Nucleus accumbens (tissue), 56 donors: ENCODE results near the gene ZCCHC2.

Experiments
- DNase-seq, 56 donors: peaks; one replicate each; lab custom pipeline; 2025; lab: John Stamatoyannopoulos, UW

ZCCHC2 gene

GRCh38 chr18:62522504-62523254 lies at the start of gene ZCCHC2:
Gene ZCCHC2 (plus strand): TSS chr18:62523025. CDS start chr18:62523425, 400 bp downstream.
- DNase-seq, result peak; percentile 84 to 99 (median 98)

DNA sequence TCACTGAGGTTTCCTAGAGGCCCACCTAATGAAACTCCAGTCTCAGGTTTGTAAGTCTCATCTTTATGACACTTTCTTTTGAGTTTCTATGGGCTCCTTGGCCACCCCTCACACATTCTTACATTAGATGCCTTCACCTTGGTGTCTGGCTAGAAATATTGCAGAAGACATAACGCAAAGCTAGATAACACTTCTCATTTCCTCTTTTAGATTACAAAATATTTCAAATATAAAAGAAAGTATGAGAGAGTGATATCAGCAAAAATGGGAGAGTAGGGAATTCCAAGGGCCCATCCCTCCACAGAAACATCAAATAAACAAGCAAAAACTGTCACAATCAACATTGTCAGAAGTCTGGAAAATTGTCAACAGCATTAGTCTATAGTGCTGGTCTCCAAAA lies 43.3 kb upstream of the ZCCHC2 start:
- no peak for DNase-seq

- no peak for DNase-seq
These were observed 41.9 kb upstream of the ZCCHC2 start for GRCh38 chr18:62480927-62481326.

DNA sequence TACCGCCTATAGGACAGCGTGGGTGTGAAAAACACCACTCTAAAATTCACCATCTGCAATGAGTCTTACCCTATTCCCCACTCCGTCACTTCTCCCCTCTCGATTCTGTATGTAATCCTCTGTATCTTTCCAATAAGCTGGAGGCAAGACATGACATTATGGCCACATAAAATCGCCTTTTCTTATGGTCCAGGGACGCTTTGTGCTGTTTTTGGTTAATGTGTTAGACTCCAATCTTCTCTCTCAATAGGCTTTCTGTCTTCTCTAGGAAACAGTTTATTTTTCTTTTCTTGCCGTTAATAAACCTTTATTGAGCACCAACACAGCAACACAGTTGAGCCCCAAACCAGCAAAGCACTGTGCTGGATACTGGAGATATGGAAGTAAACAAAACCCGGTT lies 37.9 kb upstream of the ZCCHC2 start:
- DNase-seq, result no peak

- DNase-seq, result peak in 23 of 56 donors; percentile 1 to 69 (median 28)
These were observed 37.1 kb upstream of the ZCCHC2 start for GRCh38 chr18:62485684-62486083.

GRCh38 chr18:62486290-62486964 lies 36.4 kb upstream of the ZCCHC2 start:
- no peak for DNase-seq

GRCh38 chr18:62487161-62487560 lies 35.7 kb upstream of the ZCCHC2 start:
- no peak for DNase-seq

- DNase-seq, result no peak
These were observed 31.7 kb upstream of the ZCCHC2 start for GRCh38 chr18:62490967-62491695.

- no peak for DNase-seq
These were observed 29.6 kb upstream of the ZCCHC2 start for GRCh38 chr18:62493033-62493862.

- DNase-seq, result no peak
These were observed 28.1 kb upstream of the ZCCHC2 start for GRCh38 chr18:62494764-62495163.

GRCh38 chr18:62496262-62496661 lies 26.6 kb upstream of the ZCCHC2 start:
- DNase-seq, result no peak

DNA sequence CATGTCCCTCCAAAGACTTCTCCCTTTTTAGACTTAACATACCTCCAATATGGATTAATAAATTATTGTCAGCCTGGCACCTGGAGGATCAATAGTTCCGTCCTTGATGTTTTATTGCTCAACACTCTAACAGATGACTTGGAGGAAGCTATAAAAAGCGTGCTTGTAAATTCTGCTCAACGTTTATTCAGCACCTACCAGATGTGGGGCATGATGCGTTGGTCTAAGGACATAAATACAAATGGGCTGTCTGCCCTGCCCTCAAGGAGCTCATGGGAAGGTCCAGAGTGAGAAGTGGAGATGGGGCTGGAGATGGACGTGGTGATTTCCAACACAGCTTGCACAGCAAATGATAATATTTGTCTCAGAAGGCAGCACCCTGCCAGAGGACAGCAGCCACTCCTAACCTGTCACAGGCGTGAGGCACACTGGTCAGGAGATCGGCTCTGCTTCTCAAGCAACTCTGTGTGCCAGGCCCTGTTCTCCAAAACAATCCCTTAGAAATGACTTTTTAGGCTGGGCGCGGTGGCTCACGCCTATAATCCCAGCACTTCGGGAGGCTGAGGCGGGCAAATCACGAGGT lies 25.5 kb upstream of the ZCCHC2 start:
- no peak for DNase-seq

DNA sequence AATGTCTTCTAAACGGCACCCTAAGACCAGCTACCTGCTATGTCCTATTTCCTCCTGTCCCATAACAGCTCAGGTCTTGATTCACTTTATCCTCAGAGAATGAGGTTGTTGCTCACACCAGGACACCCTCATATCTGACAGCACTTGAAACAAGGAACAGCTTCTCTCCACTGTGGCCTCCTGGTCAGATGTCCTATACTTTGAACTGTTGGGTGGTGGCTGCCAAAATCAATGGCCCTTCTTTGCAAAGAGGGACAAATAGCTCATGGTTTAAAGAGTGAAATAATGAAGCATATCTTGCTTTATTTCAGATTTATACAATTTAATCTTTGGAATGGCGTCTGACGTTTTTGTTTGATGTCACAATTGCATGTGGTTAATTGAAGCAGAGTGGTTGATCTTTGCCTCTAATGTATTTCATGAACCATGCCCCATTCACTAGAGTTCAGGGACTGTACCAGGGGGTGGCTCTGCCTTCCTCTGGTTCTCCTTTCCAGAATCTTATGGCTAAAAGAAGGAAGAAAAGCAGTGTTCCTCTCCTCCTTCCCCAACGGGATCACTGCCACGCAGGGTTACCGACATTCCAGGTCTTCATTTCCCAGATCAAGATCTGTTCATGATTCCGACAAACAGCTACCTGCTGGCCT lies 24.1 kb upstream of the ZCCHC2 start:
- DNase-seq, result no peak

DNA sequence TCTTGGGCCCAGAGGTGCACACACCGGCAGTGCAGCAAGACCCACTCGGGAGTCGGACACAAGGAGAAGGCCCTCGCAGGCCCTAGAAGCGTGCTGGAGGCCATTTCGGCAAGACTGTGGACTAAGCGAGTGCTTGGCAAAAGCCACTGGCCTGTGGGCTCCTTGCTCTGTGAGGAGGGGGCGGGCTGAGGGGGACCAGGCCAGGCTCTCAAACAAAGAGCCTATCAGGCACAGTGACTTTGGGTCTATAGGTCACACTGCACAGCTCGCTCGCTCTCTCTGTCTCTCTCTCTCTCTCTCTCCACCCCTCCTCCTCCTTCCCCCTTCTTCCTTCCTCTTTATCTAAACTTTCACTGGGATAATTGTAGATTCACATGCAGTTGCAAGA lies 23.6 kb upstream of the ZCCHC2 start:
- DNase-seq, result peak in 1 of 56 donors; percentile 11

DNA sequence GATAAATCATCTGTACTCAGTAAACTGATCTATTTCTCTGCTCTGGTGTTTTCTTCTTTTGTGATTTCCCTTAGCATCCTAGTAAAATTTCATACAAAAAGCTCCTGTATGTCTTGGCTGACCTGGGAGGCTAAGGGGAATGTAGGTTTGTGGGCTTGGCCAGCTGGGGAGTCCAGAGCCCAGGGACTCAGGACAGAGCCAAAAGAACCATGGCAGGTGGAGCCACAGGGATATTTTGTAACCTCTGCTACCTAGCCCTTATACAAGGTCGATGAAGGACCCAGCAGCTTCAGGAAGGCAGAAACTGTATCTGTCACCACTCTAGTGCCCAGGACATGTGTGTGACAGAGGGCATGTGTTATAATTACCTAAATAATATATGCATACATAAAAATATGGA lies 22.7 kb upstream of the ZCCHC2 start:
- no peak for DNase-seq

DNA sequence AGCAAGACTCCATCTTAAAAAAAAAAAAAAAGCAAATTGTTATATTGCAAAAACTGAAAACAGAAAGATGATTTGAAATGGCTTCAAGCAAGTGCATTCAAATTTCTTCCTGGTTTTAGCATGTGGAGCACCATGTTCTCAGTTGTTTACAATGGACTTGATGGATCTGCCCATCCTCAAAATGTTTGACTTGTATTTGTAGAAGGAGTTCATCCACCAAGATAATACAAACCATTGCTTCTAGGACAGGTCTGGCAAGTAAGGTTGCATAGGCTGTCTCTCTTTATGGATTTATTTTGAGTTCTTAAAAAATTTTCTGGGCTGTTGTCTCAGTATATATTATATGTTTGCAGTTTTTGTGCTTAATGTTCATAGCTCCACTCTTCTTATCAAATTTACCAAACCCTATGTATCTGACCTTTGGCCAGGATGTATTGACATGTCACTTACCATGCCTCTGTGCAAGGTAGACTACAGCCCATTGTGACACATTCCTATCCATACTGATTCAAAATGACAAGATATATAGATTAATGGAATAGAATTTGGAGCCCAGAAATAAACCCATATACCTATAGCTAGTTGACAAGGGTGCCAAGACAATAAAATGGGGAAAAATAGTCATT lies 21.7 kb upstream of the ZCCHC2 start:
- no peak for DNase-seq

- no peak for DNase-seq
These were observed 16.9 kb upstream of the ZCCHC2 start for GRCh38 chr18:62505669-62506494.

- no peak for DNase-seq
These were observed 16.2 kb upstream of the ZCCHC2 start for GRCh38 chr18:62506495-62507143.
